ENCODE results near the gene ALDH1A2. TPM values are rescaled to one million over a fixed set of nuclear protein-coding genes. Genes with fewer than 3 reads are reported as not detected.

The ALDH1A2 gene
- total RNA-seq, 4 donors from 2014 or later, result 47.9 to 128 (median 109) TPM

- Histone ChIP-seq H3K27me3 (no peaks in the 10 kb centered on the region), H3K9me3 (no peaks in the 10 kb centered on the region), H3K4me1 (no peaks in the 10 kb centered on the region), H3K36me3 (no peaks in the 10 kb centered on the region), H3K4me3 (no peak overlapping the region), H3K27ac (no peak overlapping the region)
- TF ChIP-seq CTCF (IDR thresholded peaks at IDR 0.05) (peak in 1 of 4 experiments; percentile 11), POLR2A (IDR thresholded peaks at IDR 0.05) (no peak)
- DNase-seq, result no peak
- intact Hi-C loops (cut with DNase I; ENCODE audit: low total_unique reads), result no loop called here
These were observed 154.3 kb downstream of the ALDH1A2 start for GRCh38 chr15:57911247-57911646.

- Histone ChIP-seq H3K9me3 (no peaks in the 10 kb centered on the region), H3K4me3 (no peak overlapping the region), H3K27me3 (no peaks in the 10 kb centered on the region), H3K4me1 (no peaks in the 10 kb centered on the region), H3K36me3 (no peaks in the 10 kb centered on the region), H3K27ac (no peak overlapping the region)
- no peak for DNase-seq
- no peak for TF ChIP-seq POLR2A (IDR thresholded peaks at IDR 0.05)
- no peak for TF ChIP-seq CTCF (IDR thresholded peaks at IDR 0.05)
- intact Hi-C loops (cut with DNase I; ENCODE audit: low total_unique reads), result no loop called here
These were observed 154.8 kb downstream of the ALDH1A2 start for GRCh38 chr15:57910672-57911071.

GRCh38 chr15:57909388-57909787 lies 156.1 kb downstream of the ALDH1A2 start:
- H3K9me3 ChIP-seq, result no peaks in the 10 kb centered on the region
- no peak overlapping the region for H3K27ac ChIP-seq
- no peaks in the 10 kb centered on the region for H3K36me3 ChIP-seq
- TF ChIP-seq CTCF (IDR thresholded peaks at IDR 0.05) (no peak), POLR2A (IDR thresholded peaks at IDR 0.05) (no peak)
- intact Hi-C loops (cut with DNase I; ENCODE audit: low total_unique reads), result no loop called here
- no peaks in the 10 kb centered on the region for H3K4me1 ChIP-seq
- no peak for DNase-seq
- H3K4me3 ChIP-seq, result no peak overlapping the region
- H3K27me3 ChIP-seq, result no peaks in the 10 kb centered on the region

- no peaks in the 10 kb centered on the region for H3K36me3 ChIP-seq
- no peak for DNase-seq
- no peaks in the 10 kb centered on the region for H3K4me1 ChIP-seq
- no peaks in the 10 kb centered on the region for H3K27me3 ChIP-seq
- H3K27ac ChIP-seq, result no peak overlapping the region
- TF ChIP-seq POLR2A (IDR thresholded peaks at IDR 0.05) (no peak), CTCF (IDR thresholded peaks at IDR 0.05) (no peak)
- no peaks in the 10 kb centered on the region for H3K9me3 ChIP-seq
- H3K4me3 ChIP-seq, result no peak overlapping the region
- intact Hi-C loops (cut with DNase I; ENCODE audit: low total_unique reads), result no loop called here
These were observed 161.9 kb downstream of the ALDH1A2 start for GRCh38 chr15:57903626-57904025.

Other genes with a start within 250 kb of the ALDH1A2 start
- gene AQP9, start 72.7 kb upstream of the ALDH1A2 start, total RNA-seq, result 1 to 10 TPM in 1 of 4 donors, under 1 TPM in 3; 0.51 to 1.5 (median 0.64) TPM